GM21515 (cell line): ENCODE data around the gene DNAH6.
"Not testable (repeated sequence)": the region's sequence is repeated elsewhere in the genome, so short reads cannot be mapped to it uniquely, and the experiment has no call there.

Experiments used
- ATAC-seq: cut with Tn5 transposase; IDR thresholded peaks from one replicate; pipeline ENCODE4 v1.9.1; 2021; ENCODE audit not compliant: unreplicated experiment

Gene DNAH6

DNA sequence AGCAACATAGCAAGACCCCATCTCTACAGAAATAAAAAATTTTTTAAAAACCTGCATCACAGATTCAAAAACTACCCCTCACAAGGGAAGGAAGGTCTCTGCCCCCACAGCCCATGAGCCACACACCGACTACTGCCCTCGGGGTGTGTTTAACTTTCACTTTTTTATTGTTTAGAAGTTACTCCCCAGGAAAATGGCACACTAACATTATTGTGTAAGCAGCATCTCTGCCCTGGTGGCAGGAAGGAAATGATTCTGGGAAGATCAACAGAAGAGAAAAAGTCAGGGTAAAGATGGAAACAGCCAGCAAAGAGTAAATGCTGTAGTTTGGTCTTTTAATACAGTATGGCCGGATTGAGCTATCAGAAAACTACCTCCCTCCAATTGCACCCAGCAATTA, 342.6 kb downstream of the DNAH6 start:
- ATAC-seq, result no peak

DNA sequence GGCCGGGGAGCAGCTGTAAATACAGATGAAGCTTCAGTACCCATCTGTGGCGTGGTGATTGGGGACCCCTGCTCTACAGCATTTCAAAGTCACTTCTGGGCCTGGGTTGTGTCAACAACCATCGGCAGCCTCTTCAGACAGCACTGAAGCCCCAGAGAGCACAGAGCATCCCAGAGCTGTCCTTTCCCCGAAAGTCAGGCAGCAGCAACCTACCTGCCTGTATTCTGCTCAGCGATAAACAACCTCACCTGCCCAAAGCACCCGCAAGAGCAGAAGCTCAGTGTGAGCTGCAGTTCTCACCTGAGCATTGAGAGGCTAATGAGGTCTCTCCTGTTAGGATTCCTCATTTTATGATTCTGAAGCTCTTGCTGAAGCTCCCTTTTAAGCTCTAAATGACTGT, 345.2 kb downstream of the DNAH6 start:
- ATAC-seq, result no peak

- ATAC-seq, result no peak
Observed at GRCh38 chr2:84862006-84862405, 345.7 kb downstream of the DNAH6 start.

GRCh38 chr2:84865181-84865783, 349.0 kb downstream of the DNAH6 start:
- no peak for ATAC-seq

DNA sequence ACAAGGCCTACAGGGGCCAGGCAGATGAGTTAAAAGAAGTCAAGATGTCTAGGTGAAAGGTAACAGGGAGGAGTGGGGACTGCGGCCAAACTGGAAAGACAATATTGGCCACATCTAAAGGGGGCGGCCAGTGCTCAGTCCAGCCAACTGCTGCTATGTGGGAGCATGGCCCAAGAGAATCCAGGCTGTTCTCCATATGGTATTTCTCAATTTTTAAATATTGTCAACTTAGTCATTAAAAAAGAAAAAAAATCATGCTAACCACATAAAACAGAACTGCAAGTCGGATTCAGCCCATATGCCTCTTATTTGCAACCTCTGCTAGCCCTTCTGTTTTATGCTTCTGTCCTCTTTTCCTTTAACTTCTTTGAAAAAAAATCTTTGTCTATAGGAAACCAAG, 349.8 kb downstream of the DNAH6 start:
- no peak for ATAC-seq

GRCh38 chr2:84868327-84868726, 352.0 kb downstream of the DNAH6 start:
- ATAC-seq, result not testable (repeated sequence)
